Neural crest cell (in vitro differentiated cells): ENCODE data around the gene GZMM. TPM values are rescaled to one million over a fixed set of nuclear protein-coding genes. Genes with fewer than 3 reads are reported as not detected.

Source experiments
- DNase-seq: peaks from one replicate; pipeline ENCODE4 v3.0.0; 2021; ENCODE audit warnings: low read depth, mixed read lengths, low spot score
- H3K27ac Mint-ChIP-seq: one replicate; pipeline ENCODE4 v1.8.0; 2021; ENCODE audit warnings: mild to moderate bottlenecking, mixed read lengths; ENCODE audit not compliant: unreplicated experiment
- H3K27me3 Mint-ChIP-seq: 2 replicates; pipeline ENCODE4 v1.8.0; 2021; ENCODE audit warnings: low read depth, mild to moderate bottlenecking, mixed read lengths
- H3K36me3 Mint-ChIP-seq: 2 replicates; pipeline ENCODE4 v1.8.0; 2021; ENCODE audit warnings: low read depth, mild to moderate bottlenecking, mixed read lengths
- H3K4me1 Mint-ChIP-seq: 2 replicates; pipeline ENCODE4 v1.8.0; 2021; ENCODE audit warnings: mixed read lengths
- H3K4me3 Mint-ChIP-seq: one replicate; pipeline ENCODE4 v1.8.0; 2021; ENCODE audit warnings: mild to moderate bottlenecking, mixed read lengths
- H3K9me3 Mint-ChIP-seq: 2 replicates; pipeline ENCODE4 v1.8.0; 2021; ENCODE audit warnings: mixed read lengths
- total RNA-seq: library from RNA; stranded (reverse); gene quantifications from 2 replicates; pipeline ENCODE4 v1.2.1, GENCODE V29; 2021
- TF ChIP-seq, protein P1 (sequence below): fragments of 200-600 bp; sonication (generic); conservative IDR thresholded peaks from 2 replicates; pipeline ENCODE4 v1.5.0; 2021; ENCODE audit warnings: antibody characterized with exemption, mild to moderate bottlenecking

GZMM gene
- total RNA-seq, 1 donor from 2014 or later, result not detected

DNA sequence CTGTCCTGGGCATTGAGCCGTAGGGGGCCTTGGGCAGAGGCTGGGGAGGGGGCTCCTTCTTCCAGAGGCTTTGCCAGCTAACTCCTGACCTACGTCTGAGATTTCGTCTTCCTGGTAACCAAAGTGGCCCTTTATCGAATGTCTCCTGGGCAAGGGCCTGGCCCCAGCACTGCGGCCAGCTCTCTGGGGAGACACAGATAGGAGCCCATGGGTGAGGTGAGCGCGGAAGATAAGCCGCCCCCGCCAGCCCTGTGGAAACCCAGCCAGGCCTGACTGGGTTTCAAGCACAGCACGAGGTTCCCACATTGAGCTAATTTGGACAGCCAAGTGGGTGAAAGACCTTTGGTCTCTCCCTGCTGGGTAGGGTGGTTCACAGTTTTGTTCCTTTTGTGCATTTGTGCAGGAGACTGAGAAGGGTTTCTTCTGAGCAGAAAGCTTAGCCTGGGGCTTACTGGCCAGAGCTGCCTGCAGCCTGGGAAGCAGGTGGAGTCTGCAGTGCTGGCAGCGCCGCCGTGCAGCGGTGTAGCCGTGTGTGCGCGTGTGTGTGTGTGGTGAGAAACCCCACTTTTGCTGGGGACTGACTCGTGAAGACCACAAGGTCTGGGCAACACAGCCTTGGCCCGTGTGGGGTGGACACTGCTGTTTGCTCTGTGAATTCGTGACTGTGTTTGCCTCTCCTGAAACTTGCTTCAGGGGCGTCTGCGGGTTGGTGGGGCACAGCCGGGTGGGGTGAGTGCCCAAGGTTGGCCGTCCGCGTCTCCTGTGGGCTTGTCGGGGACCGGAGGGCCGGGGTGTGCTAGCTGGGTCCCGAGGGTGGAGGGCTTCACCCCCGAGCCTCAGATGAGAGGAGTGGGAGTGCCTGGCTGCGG, 31.0 kb downstream of the GZMM start:
- peaks cover 31% of the 10 kb centered on the region for H3K4me1 Mint-ChIP-seq
- peaks cover 9% of the 10 kb centered on the region for H3K36me3 Mint-ChIP-seq
- H3K9me3 Mint-ChIP-seq, result no peaks in the 10 kb centered on the region
- H3K27ac Mint-ChIP-seq, result peak overlapping the region; percentile 75
- peak overlapping the region; percentile 96 for H3K4me3 Mint-ChIP-seq
- TF ChIP-seq, protein P1, sequence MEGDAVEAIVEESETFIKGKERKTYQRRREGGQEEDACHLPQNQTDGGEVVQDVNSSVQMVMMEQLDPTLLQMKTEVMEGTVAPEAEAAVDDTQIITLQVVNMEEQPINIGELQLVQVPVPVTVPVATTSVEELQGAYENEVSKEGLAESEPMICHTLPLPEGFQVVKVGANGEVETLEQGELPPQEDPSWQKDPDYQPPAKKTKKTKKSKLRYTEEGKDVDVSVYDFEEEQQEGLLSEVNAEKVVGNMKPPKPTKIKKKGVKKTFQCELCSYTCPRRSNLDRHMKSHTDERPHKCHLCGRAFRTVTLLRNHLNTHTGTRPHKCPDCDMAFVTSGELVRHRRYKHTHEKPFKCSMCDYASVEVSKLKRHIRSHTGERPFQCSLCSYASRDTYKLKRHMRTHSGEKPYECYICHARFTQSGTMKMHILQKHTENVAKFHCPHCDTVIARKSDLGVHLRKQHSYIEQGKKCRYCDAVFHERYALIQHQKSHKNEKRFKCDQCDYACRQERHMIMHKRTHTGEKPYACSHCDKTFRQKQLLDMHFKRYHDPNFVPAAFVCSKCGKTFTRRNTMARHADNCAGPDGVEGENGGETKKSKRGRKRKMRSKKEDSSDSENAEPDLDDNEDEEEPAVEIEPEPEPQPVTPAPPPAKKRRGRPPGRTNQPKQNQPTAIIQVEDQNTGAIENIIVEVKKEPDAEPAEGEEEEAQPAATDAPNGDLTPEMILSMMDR, result no peak
- peaks cover 13% of the 10 kb centered on the region for H3K27me3 Mint-ChIP-seq
- no peak for DNase-seq

DNA sequence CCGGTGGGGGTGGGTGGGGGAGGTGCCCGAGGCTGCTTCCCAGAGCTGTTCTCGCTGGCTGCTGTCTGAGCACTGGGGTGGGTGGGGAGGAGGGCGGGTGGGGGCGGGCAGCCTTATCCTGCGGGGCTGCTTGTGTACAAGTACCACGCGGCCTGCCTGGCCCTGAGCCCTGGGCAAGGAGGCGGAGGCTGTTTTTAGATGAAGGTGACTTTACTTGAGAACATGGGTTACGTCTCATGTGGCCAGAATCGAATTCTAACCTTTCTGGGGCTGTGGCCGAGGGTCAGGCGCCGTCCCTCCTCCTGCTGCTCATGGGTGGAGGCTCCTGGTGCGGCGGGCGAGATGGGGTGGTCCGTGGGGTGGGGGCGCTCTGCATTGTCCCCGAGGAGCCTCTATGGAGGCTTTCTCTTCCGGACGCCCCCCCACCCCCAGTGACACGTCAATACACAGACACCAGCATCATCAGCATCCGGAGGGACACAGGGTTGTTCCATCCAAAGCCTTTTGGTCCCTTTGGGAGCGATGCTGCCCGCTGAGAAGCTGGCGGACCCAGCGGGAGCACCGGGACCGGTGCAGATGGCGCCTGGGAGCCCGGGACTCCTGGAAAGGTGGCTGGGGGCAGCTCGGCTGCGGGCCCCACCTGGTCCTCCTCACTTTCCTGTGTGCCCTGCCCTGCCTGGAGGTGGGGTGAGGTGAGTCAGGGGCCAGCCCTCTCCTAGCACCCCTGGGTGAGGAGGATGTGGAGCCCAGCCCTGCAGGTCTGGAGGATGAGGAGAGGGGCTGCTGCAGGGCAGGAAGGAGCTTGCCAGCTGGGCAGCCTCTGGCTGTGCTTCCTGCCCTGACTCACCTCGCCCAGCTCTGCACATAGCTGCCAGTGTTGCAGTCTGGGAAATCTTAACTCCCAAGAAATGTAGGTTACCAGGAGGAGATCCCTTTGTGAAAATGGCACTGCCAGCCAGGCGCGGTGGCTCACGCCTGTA, 32.0 kb downstream of the GZMM start:
- Mint-ChIP-seq H3K27ac (no peak overlapping the region), H3K4me3 (peak overlapping the region; percentile 49), H3K9me3 (no peaks in the 10 kb centered on the region), H3K36me3 (peaks cover 9% of the 10 kb centered on the region), H3K4me1 (peaks cover 29% of the 10 kb centered on the region), H3K27me3 (peaks cover 10% of the 10 kb centered on the region)
- no peak for DNase-seq
- TF ChIP-seq, protein P1, result no peak

- H3K9me3 Mint-ChIP-seq, result no peaks in the 10 kb centered on the region
- no peak for DNase-seq
Observed at GRCh38 chr19:576768-577438, 33.0 kb downstream of the GZMM start.

GRCh38 chr19:577439-578392, 33.9 kb downstream of the GZMM start:
- Mint-ChIP-seq H3K27ac (no peak overlapping the region), H3K27me3 (no peaks in the 10 kb centered on the region), H3K4me3 (peak overlapping the region; percentile 61), H3K4me1 (peaks cover 16% of the 10 kb centered on the region), H3K36me3 (peaks cover 4% of the 10 kb centered on the region), H3K9me3 (no peaks in the 10 kb centered on the region)
- TF ChIP-seq, protein P1, result no peak
- no peak for DNase-seq

More at GRCh38 chr19:576768-577438, 33.0 kb downstream of the GZMM start:
- Mint-ChIP-seq H3K4me3 (peak overlapping the region; percentile 61), H3K27me3 (peaks cover 3% of the 10 kb centered on the region), H3K36me3 (peaks cover 4% of the 10 kb centered on the region), H3K4me1 (peaks cover 20% of the 10 kb centered on the region), H3K27ac (no peak overlapping the region)
- TF ChIP-seq, protein P1, result no peak
